ENCODE measurements around the gene RGS16. TPM values are rescaled to one million over a fixed set of nuclear protein-coding genes. Genes with fewer than 3 reads are reported as not detected.

RGS16 gene
- total RNA-seq, 2 experiments from 2014 or later, result 20.1 to 29.5 TPM

DNA sequence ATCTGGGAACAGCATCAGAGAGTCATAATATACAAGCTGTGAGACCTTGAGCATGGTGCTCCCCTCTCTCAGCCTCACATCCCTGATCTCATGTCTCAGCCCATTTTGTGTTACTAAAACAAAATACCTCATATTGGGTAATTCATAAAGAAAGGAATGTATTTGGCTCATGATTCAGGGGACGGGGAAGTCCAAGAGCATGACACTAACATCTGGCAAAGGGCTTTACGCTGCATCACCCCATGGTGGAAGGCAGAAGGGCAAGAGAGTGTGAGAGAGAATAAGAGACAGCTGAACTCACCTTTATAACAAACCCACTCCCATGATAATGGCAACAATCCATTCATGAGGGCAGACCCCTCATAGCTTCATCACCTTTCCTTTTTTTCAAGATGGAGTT, 51.7 kb downstream of the RGS16 start:
- ChIA-PET POLR2A (interaction anchor here (0.6 kb wide), 1 partner anchor 1279 kb away, joined by 4 read pairs; no protein-coding TSS in a partner anchor), CTCF (ENCODE audit: unreplicated experiment) (no interaction called here)
- H3K9me3 ChIP-seq (ENCODE audit: low read length), result no peaks in the 10 kb centered on the region
- H3K4me2 ChIP-seq (ENCODE audit: low read length), result no peak overlapping the region
- no peak overlapping the region for H3K27ac ChIP-seq (ENCODE audit: low read depth, low read length, poor library complexity, severe bottlenecking)
- no peak for DNase-seq (ENCODE audit: low spot score)
- no peak overlapping the region for H2AFZ ChIP-seq (ENCODE audit: low read length)
- no peaks in the 10 kb centered on the region for H3K9me2 ChIP-seq (ENCODE audit: insufficient read depth, low read length)
- H3K79me2 ChIP-seq (ENCODE audit: insufficient read depth, low read depth, low read length), result no peaks in the 10 kb centered on the region
- H3K36me3 ChIP-seq (ENCODE audit: insufficient read depth, low read length), result no peaks in the 10 kb centered on the region
- no TSS peak for BruUV-seq (replicated peaks)
- H3K4me3 ChIP-seq (ENCODE audit: low read depth, low read length, poor library complexity, severe bottlenecking), result no peak overlapping the region
- TF ChIP-seq CTCF (conservative IDR thresholded peaks at IDR 0.05; ENCODE audit: low read length) (no peak), EZH2phosphoT487 (IDR thresholded peaks at IDR 0.05; ENCODE audit: borderline replicate concordance, low read depth, low read length) (no peak)
- no peaks in the 10 kb centered on the region for H4K20me1 ChIP-seq (ENCODE audit: insufficient read depth, low read length)
- intact Hi-C loops (cut with micrococcal nuclease; ENCODE audit: unreplicated experiment), result no loop called here
- peaks cover 6% of the 10 kb centered on the region for H3K4me1 ChIP-seq (ENCODE audit: insufficient read depth, low read length, poor library complexity, severe bottlenecking)

DNA sequence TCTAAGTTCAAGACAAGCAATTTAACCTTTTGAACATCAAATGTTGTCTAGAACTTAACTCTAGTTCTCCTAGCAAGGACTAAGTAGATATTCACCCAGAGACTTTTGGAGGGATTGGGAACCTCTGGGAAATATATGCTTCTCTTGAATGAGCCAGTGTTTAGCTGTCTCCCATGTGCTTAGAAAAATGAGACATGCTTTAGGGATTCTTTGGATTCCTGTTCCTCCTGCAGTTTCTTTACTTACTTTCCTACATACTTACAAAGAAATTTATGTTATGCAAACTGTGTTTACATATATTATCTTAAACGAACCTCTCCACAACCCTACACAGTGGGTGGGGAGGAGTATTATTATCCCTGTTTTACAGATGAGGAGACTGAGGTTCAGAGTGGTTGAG, 54.4 kb downstream of the RGS16 start:
- H3K9me2 ChIP-seq (ENCODE audit: insufficient read depth, low read length), result no peaks in the 10 kb centered on the region
- no TSS peak for BruUV-seq (replicated peaks)
- DNase-seq (ENCODE audit: low spot score), result no peak
- intact Hi-C loops (cut with micrococcal nuclease; ENCODE audit: unreplicated experiment), result no loop called here
- no peaks in the 10 kb centered on the region for H4K20me1 ChIP-seq (ENCODE audit: insufficient read depth, low read length)
- H3K27ac ChIP-seq (ENCODE audit: low read depth, low read length, poor library complexity, severe bottlenecking), result no peak overlapping the region
- no peak overlapping the region for H2AFZ ChIP-seq (ENCODE audit: low read length)
- ChIA-PET CTCF (ENCODE audit: unreplicated experiment) (no interaction called here), POLR2A (no interaction called here)
- TF ChIP-seq EZH2phosphoT487 (IDR thresholded peaks at IDR 0.05; ENCODE audit: borderline replicate concordance, low read depth, low read length), result no peak
- TF ChIP-seq CTCF (conservative IDR thresholded peaks at IDR 0.05; ENCODE audit: low read length), result no peak
- H3K9me3 ChIP-seq (ENCODE audit: low read length), result no peaks in the 10 kb centered on the region
- H3K4me3 ChIP-seq (ENCODE audit: low read depth, low read length, poor library complexity, severe bottlenecking), result no peak overlapping the region
- no peaks in the 10 kb centered on the region for H3K4me1 ChIP-seq (ENCODE audit: insufficient read depth, low read length, poor library complexity, severe bottlenecking)
- H3K79me2 ChIP-seq (ENCODE audit: insufficient read depth, low read depth, low read length), result no peaks in the 10 kb centered on the region
- H3K36me3 ChIP-seq (ENCODE audit: insufficient read depth, low read length), result no peaks in the 10 kb centered on the region
- H3K4me2 ChIP-seq (ENCODE audit: low read length), result no peak overlapping the region

- ChIA-PET POLR2A (interaction anchor here (0.8 kb wide), 1 partner anchor 20 kb away, joined by 3 read pairs; no protein-coding TSS in a partner anchor), CTCF (ENCODE audit: unreplicated experiment) (no interaction called here)
- Histone ChIP-seq H4K20me1 (ENCODE audit: insufficient read depth, low read length) (no peaks in the 10 kb centered on the region), H3K27ac (ENCODE audit: low read depth, low read length, poor library complexity, severe bottlenecking) (no peak overlapping the region), H3K4me2 (ENCODE audit: low read length) (no peak overlapping the region), H3K79me2 (ENCODE audit: insufficient read depth, low read depth, low read length) (no peaks in the 10 kb centered on the region), H3K4me1 (ENCODE audit: insufficient read depth, low read length, poor library complexity, severe bottlenecking) (no peaks in the 10 kb centered on the region), H3K9me3 (ENCODE audit: low read length) (no peaks in the 10 kb centered on the region), H2AFZ (ENCODE audit: low read length) (no peak overlapping the region), H3K36me3 (ENCODE audit: insufficient read depth, low read length) (no peaks in the 10 kb centered on the region), H3K4me3 (ENCODE audit: low read depth, low read length, poor library complexity, severe bottlenecking) (no peak overlapping the region), H3K9me2 (ENCODE audit: insufficient read depth, low read length) (no peaks in the 10 kb centered on the region)
- no peak for DNase-seq (ENCODE audit: low spot score)
- intact Hi-C loops (cut with micrococcal nuclease; ENCODE audit: unreplicated experiment), result no loop called here
- BruUV-seq (replicated peaks), result no TSS peak
- TF ChIP-seq EZH2phosphoT487 (IDR thresholded peaks at IDR 0.05; ENCODE audit: borderline replicate concordance, low read depth, low read length) (no peak), CTCF (conservative IDR thresholded peaks at IDR 0.05; ENCODE audit: low read length) (no peak)
Measured at GRCh38 chr1:182549346-182549745, 54.8 kb downstream of the RGS16 start.

Small RNAs within 50 kb of the gene (small RNA-seq; reads per million reads assigned to genes)
- not detected for gene RF00017

Other genes starting within 250 kb of the RGS16 start
- not detected in 2 replicates for gene GLUL, start 212.6 kb downstream of the RGS16 start, total RNA-seq (2014; rRNA removed; shearing (Covaris generic))
- gene GLUL, start 212.6 kb downstream of the RGS16 start, total RNA-seq (2022), result not detected in 2 replicates
- not detected in 2 replicates for gene TEDDM1, start 203.7 kb downstream of the RGS16 start, total RNA-seq (2014; rRNA removed; shearing (Covaris generic))
- gene TEDDM1, start 203.7 kb downstream of the RGS16 start, total RNA-seq (2022), result not detected in 2 replicates
- not detected in 2 replicates for gene RGSL1, start 154.2 kb downstream of the RGS16 start, total RNA-seq (2014; rRNA removed; shearing (Covaris generic))
- not detected in 2 replicates for gene RGSL1, start 154.2 kb downstream of the RGS16 start, total RNA-seq (2022)
- 1.3 and 2.2 TPM in 2 replicates for gene RNASEL, start 15.1 kb downstream of the RGS16 start, total RNA-seq (2014; rRNA removed; shearing (Covaris generic))
- gene RNASEL, start 15.1 kb downstream of the RGS16 start, total RNA-seq (2022), result 3.0 and 4.0 TPM in 2 replicates
- gene RGS8, start 80.2 kb upstream of the RGS16 start, total RNA-seq (2014; rRNA removed; shearing (Covaris generic)), result 0.10 TPM in 1 of 2 replicates, not detected in the other
- 0.31 and 1.2 TPM in 2 replicates for gene RGS8, start 80.2 kb upstream of the RGS16 start, total RNA-seq (2022)
- 2.2 and 4.1 TPM in 2 replicates for gene NPL, start 185.4 kb upstream of the RGS16 start, total RNA-seq (2014; rRNA removed; shearing (Covaris generic))
- 6.3 and 7.0 TPM in 2 replicates for gene NPL, start 185.4 kb upstream of the RGS16 start, total RNA-seq (2022)
- 217 and 276 TPM in 2 replicates for gene DHX9, start 235.0 kb upstream of the RGS16 start, total RNA-seq (2014; rRNA removed; shearing (Covaris generic))
- 251 and 271 TPM in 2 replicates for gene DHX9, start 235.0 kb upstream of the RGS16 start, total RNA-seq (2022)

All from OCI-LY7 (cell line).